Activated CD8-positive, alpha-beta memory T cell treated with anti-CD3 and anti-CD28 coated beads, Interleukin-2, amount 10 ng/mL, durations not matched to agents 7 days and 5 days (primary cell): Measurements from ENCODE around the gene SLC24A4. TPM values are rescaled to one million over a fixed set of nuclear protein-coding genes. Genes with fewer than 3 reads are reported as not detected.

Experiments used
- ATAC-seq: fragments of 150-1000 bp; cut with Tn5 transposase; one replicate; pipeline ENCODE4 v1.10.0; 2021; ENCODE audit warnings: moderate library complexity
- CTCF ChIA-PET: fragments of 350-600 bp; sonication (Branson Sonifier 250); formaldehyde crosslinking; loops from one replicate; lab custom pipeline; 2021; ENCODE audit warnings: antibody characterized with exemption; lab: Charles Lee
- DNase-seq: peaks from one replicate; pipeline ENCODE4 v3.0.0-alpha.2; 2020
- H3K27ac Mint-ChIP-seq: one replicate; pipeline ENCODE4 v1.8.0; 2021; ENCODE audit warnings: mild to moderate bottlenecking, mixed read lengths
- H3K27me3 Mint-ChIP-seq: one replicate; pipeline ENCODE4 v1.8.0; 2021; ENCODE audit warnings: mixed read lengths
- H3K36me3 Mint-ChIP-seq: one replicate; pipeline ENCODE4 v1.8.0; 2021; ENCODE audit warnings: mild to moderate bottlenecking, mixed read lengths
- H3K4me1 Mint-ChIP-seq: one replicate; pipeline ENCODE4 v1.8.0; 2021; ENCODE audit warnings: mixed read lengths
- H3K4me3 Mint-ChIP-seq: one replicate; pipeline ENCODE4 v1.8.0; 2021; ENCODE audit warnings: mild to moderate bottlenecking, moderate library complexity, mixed read lengths
- H3K9me3 Mint-ChIP-seq: one replicate; pipeline ENCODE4 v1.8.0; 2022; ENCODE audit warnings: low read depth, mixed read lengths
- total RNA-seq, 2 experiments: library from RNA; stranded (reverse); gene quantifications; one replicate each; pipeline ENCODE4 v1.2.3, GENCODE V29; 2021

Gene SLC24A4
- total RNA-seq, 2 experiments from 2014 or later = not detected

GRCh38 chr14:92497391-92497790 is 174.4 kb downstream of the SLC24A4 start:
- H3K9me3 Mint-ChIP-seq = no peaks in the 10 kb centered on the region
- H3K4me3 Mint-ChIP-seq = no peak overlapping the region
- H3K4me1 Mint-ChIP-seq = peaks cover 3% of the 10 kb centered on the region
- H3K27me3 Mint-ChIP-seq = peaks cover 14% of the 10 kb centered on the region
- H3K27ac Mint-ChIP-seq = no peak overlapping the region
- CTCF ChIA-PET = no interaction called here
- peak; percentile 19 for DNase-seq
- ATAC-seq = no peak
- no peaks in the 10 kb centered on the region for H3K36me3 Mint-ChIP-seq

GRCh38 chr14:92499234-92499633 is 176.3 kb downstream of the SLC24A4 start:
- no peaks in the 10 kb centered on the region for H3K36me3 Mint-ChIP-seq
- peaks cover 9% of the 10 kb centered on the region for H3K27me3 Mint-ChIP-seq
- ATAC-seq (no peak), DNase-seq (peak; percentile 23)
- CTCF ChIA-PET = no interaction called here
- H3K9me3 Mint-ChIP-seq = no peaks in the 10 kb centered on the region
- H3K27ac Mint-ChIP-seq = no peak overlapping the region
- peaks cover 3% of the 10 kb centered on the region for H3K4me1 Mint-ChIP-seq
- no peak overlapping the region for H3K4me3 Mint-ChIP-seq

GRCh38 chr14:92500491-92500941 is 177.6 kb downstream of the SLC24A4 start:
- Mint-ChIP-seq H3K36me3 (no peaks in the 10 kb centered on the region), H3K9me3 (no peaks in the 10 kb centered on the region), H3K4me3 (no peak overlapping the region), H3K27ac (no peak overlapping the region), H3K27me3 (peaks cover 6% of the 10 kb centered on the region), H3K4me1 (no peaks in the 10 kb centered on the region)
- DNase-seq (peak; percentile 26), ATAC-seq (no peak)
- CTCF ChIA-PET = interaction anchor here (0.8 kb wide), 1 partner anchor 44 kb away, joined by 3 read pairs; no protein-coding TSS in a partner anchor

- DNase-seq (no peak), ATAC-seq (no peak)
- Mint-ChIP-seq H3K27ac (no peak overlapping the region), H3K4me1 (peaks cover 8% of the 10 kb centered on the region), H3K9me3 (no peaks in the 10 kb centered on the region), H3K36me3 (no peaks in the 10 kb centered on the region), H3K27me3 (peaks cover 6% of the 10 kb centered on the region), H3K4me3 (no peak overlapping the region)
- CTCF ChIA-PET = no interaction called here
Measured at GRCh38 chr14:92501891-92502351, 179.0 kb downstream of the SLC24A4 start.

GRCh38 chr14:92502541-92503286 is 179.7 kb downstream of the SLC24A4 start:
- CTCF ChIA-PET = no interaction called here
- Mint-ChIP-seq H3K27ac (no peak overlapping the region), H3K36me3 (no peaks in the 10 kb centered on the region), H3K9me3 (no peaks in the 10 kb centered on the region), H3K4me3 (no peak overlapping the region), H3K27me3 (peaks cover 10% of the 10 kb centered on the region), H3K4me1 (peaks cover 15% of the 10 kb centered on the region)
- DNase-seq (no peak), ATAC-seq (no peak)

GRCh38 chr14:92503756-92504491 is 181.0 kb downstream of the SLC24A4 start:
- DNase-seq (no peak), ATAC-seq (no peak)
- CTCF ChIA-PET = interaction anchor here (0.9 kb wide), 1 partner anchor 84 kb away, joined by 3 read pairs; no protein-coding TSS in a partner anchor
- peaks cover 18% of the 10 kb centered on the region for H3K27me3 Mint-ChIP-seq
- H3K9me3 Mint-ChIP-seq = no peaks in the 10 kb centered on the region
- no peak overlapping the region for H3K27ac Mint-ChIP-seq
- no peak overlapping the region for H3K4me3 Mint-ChIP-seq
- H3K4me1 Mint-ChIP-seq = peaks cover 18% of the 10 kb centered on the region
- H3K36me3 Mint-ChIP-seq = no peaks in the 10 kb centered on the region

- CTCF ChIA-PET = interaction anchor here (0.6 kb wide), 1 partner anchor 594 kb away, joined by 3 read pairs; no protein-coding TSS in a partner anchor
Measured at GRCh38 chr14:92505826-92506225, 182.9 kb downstream of the SLC24A4 start.

GRCh38 chr14:92506231-92506630 is 183.3 kb downstream of the SLC24A4 start:
- CTCF ChIA-PET = interaction anchor here (0.6 kb wide), 1 partner anchor 595 kb away, joined by 3 read pairs; no protein-coding TSS in a partner anchor
- H3K4me3 Mint-ChIP-seq = no peak overlapping the region
- H3K4me1 Mint-ChIP-seq = peaks cover 18% of the 10 kb centered on the region
- ATAC-seq (no peak), DNase-seq (no peak)
- no peak overlapping the region for H3K27ac Mint-ChIP-seq
- H3K36me3 Mint-ChIP-seq = no peaks in the 10 kb centered on the region
- H3K9me3 Mint-ChIP-seq = no peaks in the 10 kb centered on the region
- peaks cover 12% of the 10 kb centered on the region for H3K27me3 Mint-ChIP-seq

More at GRCh38 chr14:92505826-92506225, 182.9 kb downstream of the SLC24A4 start:
- H3K9me3 Mint-ChIP-seq = no peaks in the 10 kb centered on the region
- no peaks in the 10 kb centered on the region for H3K36me3 Mint-ChIP-seq
- DNase-seq (no peak), ATAC-seq (no peak)
- no peak overlapping the region for H3K27ac Mint-ChIP-seq
- H3K4me1 Mint-ChIP-seq = peaks cover 18% of the 10 kb centered on the region
- H3K4me3 Mint-ChIP-seq = no peak overlapping the region
- H3K27me3 Mint-ChIP-seq = peaks cover 12% of the 10 kb centered on the region

GRCh38 chr14:92507174-92507768 is 184.3 kb downstream of the SLC24A4 start:
- Mint-ChIP-seq H3K27ac (peak overlapping the region; percentile 29), H3K4me3 (no peak overlapping the region)
- peak; percentile 76 for ATAC-seq

GRCh38 chr14:92510972-92511371 is 188.0 kb downstream of the SLC24A4 start:
- no peak overlapping the region for H3K27ac Mint-ChIP-seq
- ATAC-seq (no peak), DNase-seq (no peak)
- H3K27me3 Mint-ChIP-seq = peaks cover 12% of the 10 kb centered on the region
- H3K4me3 Mint-ChIP-seq = no peak overlapping the region
- peaks cover 36% of the 10 kb centered on the region for H3K4me1 Mint-ChIP-seq
- no peaks in the 10 kb centered on the region for H3K9me3 Mint-ChIP-seq
- H3K36me3 Mint-ChIP-seq = peaks cover 5% of the 10 kb centered on the region
- CTCF ChIA-PET = interaction anchor here (1.0 kb wide), 1 partner anchor 9 kb away, joined by 4 read pairs; no protein-coding TSS in a partner anchor

More at GRCh38 chr14:92507174-92507768, 184.3 kb downstream of the SLC24A4 start:
- Mint-ChIP-seq H3K27me3 (peaks cover 12% of the 10 kb centered on the region), H3K9me3 (no peaks in the 10 kb centered on the region), H3K4me1 (peaks cover 19% of the 10 kb centered on the region), H3K36me3 (no peaks in the 10 kb centered on the region)
- CTCF ChIA-PET = no interaction called here
- DNase-seq = peak; percentile 59

GRCh38 chr14:92511453-92512238 is 188.7 kb downstream of the SLC24A4 start:
- Mint-ChIP-seq H3K9me3 (no peaks in the 10 kb centered on the region), H3K27me3 (peaks cover 12% of the 10 kb centered on the region), H3K4me1 (peaks cover 38% of the 10 kb centered on the region), H3K4me3 (no peak overlapping the region), H3K27ac (no peak overlapping the region), H3K36me3 (peaks cover 5% of the 10 kb centered on the region)
- CTCF ChIA-PET = no interaction called here
- no peak for DNase-seq
- no peak for ATAC-seq

- Mint-ChIP-seq H3K4me1 (peaks cover 40% of the 10 kb centered on the region), H3K4me3 (peak overlapping the region; percentile 79), H3K9me3 (no peaks in the 10 kb centered on the region), H3K36me3 (peaks cover 5% of the 10 kb centered on the region), H3K27me3 (peaks cover 8% of the 10 kb centered on the region), H3K27ac (peak overlapping the region; percentile 49)
- DNase-seq (no peak), ATAC-seq (no peak)
- CTCF ChIA-PET = interaction anchor here (0.8 to 1.1 kb wide), 3 partner anchors 32 to 75 kb away, joined by 3 read pairs; no protein-coding TSS in a partner anchor
Measured at GRCh38 chr14:92512807-92513203, 189.8 kb downstream of the SLC24A4 start.
